ENCODE results near the gene RHOBTB1.

Gene RHOBTB1

DNA sequence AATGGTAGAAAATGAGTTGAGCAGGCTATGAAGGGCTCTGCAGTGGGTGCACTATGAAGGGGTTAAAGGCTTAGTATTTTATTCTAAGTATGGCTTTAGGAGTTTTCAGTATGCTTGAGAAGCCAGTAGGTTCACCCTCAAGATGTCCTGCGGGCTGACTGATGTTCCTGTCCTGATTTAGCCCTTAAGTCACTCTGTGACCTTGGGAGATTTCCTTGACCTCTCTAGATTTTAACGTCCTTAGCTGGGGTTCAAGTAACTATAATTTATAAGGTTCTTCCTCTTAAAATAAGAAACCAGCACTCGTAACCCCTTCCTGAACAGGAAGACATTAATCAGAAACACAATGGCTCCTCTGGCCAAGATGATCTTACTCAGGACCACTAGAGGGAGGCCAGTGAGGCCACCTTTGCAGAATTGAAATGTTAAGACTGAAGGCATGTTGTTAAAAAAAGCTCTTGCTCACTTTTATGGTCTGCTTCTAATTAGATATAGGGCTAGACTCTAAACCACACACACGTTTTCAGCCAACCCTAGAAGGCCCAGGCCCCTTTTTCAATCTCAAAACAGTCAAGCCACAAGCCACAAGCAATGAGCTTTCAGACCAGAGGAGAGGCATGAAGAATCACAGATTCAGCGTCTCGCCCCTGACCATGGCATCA is 123.8 kb downstream of the RHOBTB1 start:
- no peak for DNase-seq (ENCODE audit: low spot score)
